ENCODE results near the gene FAM13A. TPM values are rescaled to one million over a fixed set of nuclear protein-coding genes. Genes with fewer than 3 reads are reported as not detected.

The FAM13A gene
- total and polyA plus RNA-seq, 10 of the 15 experiments (the other 5 are each of a cell fraction or from before 2014, with no cell fraction given), result 0.05 to 1.8 (median 0.27) TPM; not detected in 1

GRCh38 chr4:88758264-88758663 is 298.7 kb downstream of the FAM13A start:
- SMC1A ChIA-PET (ENCODE audit: uncharacterized antibody, unreplicated experiment), result interaction anchor here (2.1 kb wide), 1 partner anchor 15 kb away, joined by 6 read pairs; no protein-coding TSS in a partner anchor
- no peak overlapping the region for H2AFZ ChIP-seq (ENCODE audit: control insufficient read depth, low read depth, low read length)
- no peaks in the 10 kb centered on the region for H4K20me1 ChIP-seq (ENCODE audit: control insufficient read depth, insufficient read depth)
- RAD21 ChIA-PET (ENCODE audit: unreplicated experiment), result no interaction called here
- no peaks in the 10 kb centered on the region for H3K4me1 ChIP-seq (ENCODE audit: control insufficient read depth, insufficient read depth, low read length)
- intact Hi-C loops (cut with micrococcal nuclease; ENCODE audit: unreplicated experiment) (no loop called here), in situ Hi-C loops (cut with MboI) (no loop called here)
- CTCF ChIA-PET, result no interaction called here
- FAIRE-seq, result no peak
- no peak for DNase-seq (ENCODE audit: low read depth, low spot score)
- H3K9ac ChIP-seq (ENCODE audit: control insufficient read depth, insufficient read depth, low read length), result no peak overlapping the region
- H3K27ac ChIP-seq (ENCODE audit: control insufficient read depth, insufficient read depth), result no peak overlapping the region
- POLR2A ChIA-PET, result no interaction called here
- no peak for ATAC-seq
- no peaks in the 10 kb centered on the region; a peak in 2 of 4 replicates for H3K27me3 ChIP-seq (replicated peaks in 1 of 2; ENCODE audit: control insufficient read depth in 2 of 2, insufficient read depth in 2 of 2, low read length in 1 of 2)
- no peaks in the 10 kb centered on the region for H3K36me3 ChIP-seq (ENCODE audit: control insufficient read depth in 2 of 2, insufficient read depth in 2 of 2, low read length in 1 of 2)
- no TSS peak for BruUV-seq (replicated peaks)
- no peaks in the 10 kb centered on the region for H3K9me3 ChIP-seq (replicated peaks; ENCODE audit: control insufficient read depth, insufficient read depth, low read length)
- no peak overlapping the region for H3K4me3 ChIP-seq
- no peaks in the 10 kb centered on the region for H3K79me2 ChIP-seq (ENCODE audit: control insufficient read depth, insufficient read depth, low read length)
- 18% methylated on average over 8 of the region's 8 CpGs for WGBS (ENCODE audit: insufficient coverage, insufficient replicate concordance, low lambda C conversion rate, missing lambda C conversion rate)
- H3K4me2 ChIP-seq (ENCODE audit: control insufficient read depth, insufficient read depth), result no peak overlapping the region
- TF ChIP-seq FOXM1 (IDR thresholded peaks at IDR 0.05; ENCODE audit: low read depth, low read length), result no peak
- TF ChIP-seq NR2F1 (conservative IDR thresholded peaks at IDR 0.05), result no peak
- no peak for TF ChIP-seq RB1 (IDR thresholded peaks at IDR 0.05; ENCODE audit: borderline replicate concordance)
- TF ChIP-seq IRF3 (IDR thresholded peaks at IDR 0.05), result no peak
- no peak for TF ChIP-seq RAD21 (IDR thresholded peaks at IDR 0.05; ENCODE audit: insufficient read depth, low read depth, low read length)
- no peak for TF ChIP-seq HDAC6 (IDR thresholded peaks at IDR 0.05; ENCODE audit: unreplicated experiment)
- no peak for TF ChIP-seq EZH2 (IDR thresholded peaks at IDR 0.05; ENCODE audit: borderline replicate concordance, control insufficient read depth, low read depth, low read length)
- no peak for TF ChIP-seq HCFC1 (IDR thresholded peaks at IDR 0.05; ENCODE audit: low read length)
- TF ChIP-seq RBBP5 (conservative IDR thresholded peaks at IDR 0.05), result no peak
- TF ChIP-seq BCL3 (IDR thresholded peaks at IDR 0.05; ENCODE audit: borderline replicate concordance, insufficient read depth, low read depth, low read length, poor library complexity, severe bottlenecking), result no peak
- no peak for TF ChIP-seq ZZZ3 (IDR thresholded peaks at IDR 0.05; ENCODE audit: control insufficient read depth, insufficient read length, low read depth)
- no peak for TF ChIP-seq EGR1 (IDR thresholded peaks at IDR 0.05; ENCODE audit: borderline replicate concordance in 1 of 2, low read depth in 2 of 2, low read length in 2 of 2)
- TF ChIP-seq PAX5 (IDR thresholded peaks at IDR 0.05; ENCODE audit: borderline replicate concordance, low read depth, low read length), result no peak
- no peak for TF ChIP-seq JUNB (IDR thresholded peaks at IDR 0.05)
- TF ChIP-seq BCLAF1 (IDR thresholded peaks at IDR 0.05), result no peak
- no peak for TF ChIP-seq E4F1 (IDR thresholded peaks at IDR 0.05; ENCODE audit: borderline replicate concordance, partially characterized antibody)
- no peak for TF ChIP-seq RCOR1 (conservative IDR thresholded peaks at IDR 0.05; ENCODE audit: low read depth, low read length)
- no peak for TF ChIP-seq ZNF384 (IDR thresholded peaks at IDR 0.05; ENCODE audit: borderline replicate concordance, low read depth, low read length)

Data from GM12878 (cell line).